GM12872 (cell line): Measurements from ENCODE around the gene CRACR2B.

Experiments
- CTCF ChIP-seq: IDR thresholded peaks from 3 replicates; pipeline ENCODE4 v1.5.1; 2011; ENCODE audit warnings: low read depth, mild to moderate bottlenecking, low read length, moderate library complexity; ENCODE audit not compliant: insufficient read depth

CRACR2B gene

GRCh38 chr11:864898-865297 is 37.2 kb downstream of the CRACR2B start:
- TF ChIP-seq CTCF: no peak

- no peak for TF ChIP-seq CTCF
These were observed 38.0 kb downstream of the CRACR2B start for GRCh38 chr11:865462-866430.

- TF ChIP-seq CTCF: no peak
These were observed 38.8 kb downstream of the CRACR2B start for GRCh38 chr11:866481-866880.

GRCh38 chr11:867856-868358 is 40.2 kb downstream of the CRACR2B start:
- TF ChIP-seq CTCF: no peak

GRCh38 chr11:868394-868793 is 40.7 kb downstream of the CRACR2B start:
- TF ChIP-seq CTCF: no peak

- no peak for TF ChIP-seq CTCF
These were observed 41.1 kb downstream of the CRACR2B start for GRCh38 chr11:868802-869201.

- no peak for TF ChIP-seq CTCF
These were observed 41.8 kb downstream of the CRACR2B start for GRCh38 chr11:869399-870126.
